GM21447 (cell line): ENCODE results near the gene RALGPS1.

Experiments used
- ATAC-seq: cut with Tn5 transposase; IDR thresholded peaks from one replicate; pipeline ENCODE4 v1.9.1; 2021; ENCODE audit not compliant: unreplicated experiment

The RALGPS1 gene

GRCh38 chr9:127114606-127115005, 200.0 kb downstream of the RALGPS1 start:
- no peak for ATAC-seq

GRCh38 chr9:127116088-127116726, 201.6 kb downstream of the RALGPS1 start:
- no peak for ATAC-seq

GRCh38 chr9:127116957-127117356, 202.4 kb downstream of the RALGPS1 start:
- ATAC-seq, result no peak

GRCh38 chr9:127117801-127118200, 203.2 kb downstream of the RALGPS1 start:
- no peak for ATAC-seq

GRCh38 chr9:127118597-127119319, 204.2 kb downstream of the RALGPS1 start:
- no peak for ATAC-seq

- no peak for ATAC-seq
Measured at GRCh38 chr9:127119320-127119709, 204.7 kb downstream of the RALGPS1 start.

GRCh38 chr9:127121628-127122175, 207.1 kb downstream of the RALGPS1 start:
- ATAC-seq, result no peak

GRCh38 chr9:127122176-127123063, 207.8 kb downstream of the RALGPS1 start, which contains the start of gene ANGPTL2:
TSS of gene ANGPTL2 (minus strand) at chr9:127122635. CDS start at chr9:127108731, 13,904 bp downstream.
- peak; percentile 50 for ATAC-seq

GRCh38 chr9:127123064-127123890, 208.7 kb downstream of the RALGPS1 start:
- ATAC-seq, result no peak

GRCh38 chr9:127124111-127124531, 209.5 kb downstream of the RALGPS1 start:
- no peak for ATAC-seq

GRCh38 chr9:127124792-127125191, 210.2 kb downstream of the RALGPS1 start:
- no peak for ATAC-seq

GRCh38 chr9:127126971-127127370, 212.4 kb downstream of the RALGPS1 start:
- ATAC-seq, result no peak

GRCh38 chr9:127128341-127129072, 213.9 kb downstream of the RALGPS1 start:
- ATAC-seq, result no peak

GRCh38 chr9:127129073-127129717, 214.6 kb downstream of the RALGPS1 start:
- ATAC-seq, result no peak

GRCh38 chr9:127129718-127130085, 215.1 kb downstream of the RALGPS1 start:
- no peak for ATAC-seq

GRCh38 chr9:127130235-127130634, 215.7 kb downstream of the RALGPS1 start:
- no peak for ATAC-seq

- no peak for ATAC-seq
Measured at GRCh38 chr9:127130661-127131538, 216.3 kb downstream of the RALGPS1 start.

- no peak for ATAC-seq
Measured at GRCh38 chr9:127131871-127132270, 217.3 kb downstream of the RALGPS1 start.
